Measurements from ENCODE around the gene SPPL2B. TPM values are rescaled to one million over a fixed set of nuclear protein-coding genes. Genes with fewer than 3 reads are reported as not detected.
A peak's percentile ranks its signal among the peaks of the same experiment; 100 is the strongest.

SPPL2B gene
- polyA plus RNA-seq, 1 donor from 2014 or later = 68.7 TPM

DNA sequence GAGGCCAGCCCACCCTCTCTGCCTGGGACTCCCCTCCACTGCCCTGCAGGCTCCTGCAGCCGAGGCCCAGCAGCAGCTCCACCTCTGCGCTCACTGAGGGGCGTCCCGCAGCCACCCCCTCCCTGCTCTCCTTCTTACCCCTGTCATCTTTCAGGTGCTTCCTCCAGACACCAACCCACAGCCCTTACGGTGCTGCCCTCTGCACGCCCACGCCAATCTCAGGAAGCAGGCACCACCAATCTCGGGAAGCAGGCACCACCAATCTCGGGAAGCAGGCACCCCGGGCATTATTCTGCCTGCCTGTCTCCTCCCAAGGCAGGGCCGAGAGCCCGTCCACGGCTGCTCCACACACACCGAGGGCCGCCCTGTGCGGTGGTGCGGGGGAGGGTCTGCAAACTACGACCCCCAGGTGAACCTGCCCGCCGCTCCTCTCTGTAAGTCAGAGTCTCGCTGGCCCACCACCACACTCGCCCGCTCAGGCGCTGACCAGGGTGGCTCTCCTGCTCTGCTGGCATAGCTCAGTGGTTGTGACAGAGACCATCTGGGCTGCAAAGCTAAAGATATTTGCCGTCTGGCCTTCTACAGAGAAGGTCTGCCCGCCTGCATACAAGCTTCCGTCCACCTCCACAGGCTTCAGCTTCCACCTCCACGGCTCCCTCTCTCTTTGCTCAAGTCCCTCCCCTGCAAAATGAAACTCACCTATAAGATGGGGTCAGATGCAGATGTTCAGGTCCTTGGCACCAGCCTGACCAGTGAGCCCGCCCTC is 3.0 kb upstream of the SPPL2B start:
- Histone ChIP-seq H3K79me2 (replicated peaks; ENCODE audit: insufficient read depth, low read length) (peaks cover 28% of the 10 kb centered on the region), H3K27ac (ENCODE audit: low read length) (no peak overlapping the region), H3K4me2 (ENCODE audit: low read length) (no peak overlapping the region), H3K9ac (ENCODE audit: low read length) (peak overlapping the region; percentile 9), H3K9me2 (ENCODE audit: insufficient read depth, low read length) (no peaks in the 10 kb centered on the region), H3K9me3 (ENCODE audit: low read length) (no peaks in the 10 kb centered on the region), H4K20me1 (ENCODE audit: insufficient read depth) (no peaks in the 10 kb centered on the region), H2AFZ (ENCODE audit: low read depth, low read length) (no peak overlapping the region), H3F3A (ENCODE audit: insufficient read depth, low read length, poor library complexity, severe bottlenecking) (no peaks in the 10 kb centered on the region), H3K4me3 (ENCODE audit: low read length) (no peak overlapping the region), H3K36me3 (ENCODE audit: insufficient read depth, low read length) (no peaks in the 10 kb centered on the region), H3K27me3 (ENCODE audit: insufficient read depth, low read depth, low read length) (no peaks in the 10 kb centered on the region)
- TF ChIP-seq RAD21 (conservative IDR thresholded peaks at IDR 0.05) = no peak

- Histone ChIP-seq H3K36me3 (ENCODE audit: insufficient read depth, low read length) (no peaks in the 10 kb centered on the region), H4K20me1 (ENCODE audit: insufficient read depth) (no peaks in the 10 kb centered on the region), H3K4me3 (ENCODE audit: low read length) (peak overlapping the region; percentile 98), H3K27ac (ENCODE audit: low read length) (peak overlapping the region; percentile 89), H2AFZ (ENCODE audit: low read depth, low read length) (no peak overlapping the region), H3K4me2 (ENCODE audit: low read length) (no peak overlapping the region), H3F3A (ENCODE audit: insufficient read depth, low read length, poor library complexity, severe bottlenecking) (no peaks in the 10 kb centered on the region), H3K79me2 (replicated peaks; ENCODE audit: insufficient read depth, low read length) (peaks cover 42% of the 10 kb centered on the region), H3K9ac (ENCODE audit: low read length) (peak overlapping the region; percentile 89), H3K9me2 (ENCODE audit: insufficient read depth, low read length) (no peaks in the 10 kb centered on the region), H3K27me3 (ENCODE audit: insufficient read depth, low read depth, low read length) (no peaks in the 10 kb centered on the region), H3K9me3 (ENCODE audit: low read length) (no peaks in the 10 kb centered on the region)
- TF ChIP-seq POLR2AphosphoS5 (IDR thresholded peaks at IDR 0.05) (no peak), SMC3 (conservative IDR thresholded peaks at IDR 0.05; ENCODE audit: poor library complexity) (no peak), RAD21 (conservative IDR thresholded peaks at IDR 0.05) (no peak), EP300 (conservative IDR thresholded peaks at IDR 0.05; ENCODE audit: poor library complexity, severe bottlenecking) (no peak), REST (IDR thresholded peaks at IDR 0.05; ENCODE audit: borderline replicate concordance) (no peak), MXI1 (conservative IDR thresholded peaks at IDR 0.05; ENCODE audit: poor library complexity, severe bottlenecking) (no peak), EZH2 (IDR thresholded peaks at IDR 0.05; ENCODE audit: borderline replicate concordance, insufficient read depth, low read length, poor library complexity, severe bottlenecking) (no peak)
- TF ChIP-seq, protein P1, sequence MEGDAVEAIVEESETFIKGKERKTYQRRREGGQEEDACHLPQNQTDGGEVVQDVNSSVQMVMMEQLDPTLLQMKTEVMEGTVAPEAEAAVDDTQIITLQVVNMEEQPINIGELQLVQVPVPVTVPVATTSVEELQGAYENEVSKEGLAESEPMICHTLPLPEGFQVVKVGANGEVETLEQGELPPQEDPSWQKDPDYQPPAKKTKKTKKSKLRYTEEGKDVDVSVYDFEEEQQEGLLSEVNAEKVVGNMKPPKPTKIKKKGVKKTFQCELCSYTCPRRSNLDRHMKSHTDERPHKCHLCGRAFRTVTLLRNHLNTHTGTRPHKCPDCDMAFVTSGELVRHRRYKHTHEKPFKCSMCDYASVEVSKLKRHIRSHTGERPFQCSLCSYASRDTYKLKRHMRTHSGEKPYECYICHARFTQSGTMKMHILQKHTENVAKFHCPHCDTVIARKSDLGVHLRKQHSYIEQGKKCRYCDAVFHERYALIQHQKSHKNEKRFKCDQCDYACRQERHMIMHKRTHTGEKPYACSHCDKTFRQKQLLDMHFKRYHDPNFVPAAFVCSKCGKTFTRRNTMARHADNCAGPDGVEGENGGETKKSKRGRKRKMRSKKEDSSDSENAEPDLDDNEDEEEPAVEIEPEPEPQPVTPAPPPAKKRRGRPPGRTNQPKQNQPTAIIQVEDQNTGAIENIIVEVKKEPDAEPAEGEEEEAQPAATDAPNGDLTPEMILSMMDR (IDR thresholded peaks at IDR 0.05; ENCODE audit: poor library complexity, severe bottlenecking) = no peak
These were observed 1.7 kb upstream of the SPPL2B start for GRCh38 chr19:2326699-2327360.
